Measurements from ENCODE around the gene CRYGD.

CRYGD gene

GRCh38 chr2:208130712-208131110 is 6.4 kb upstream of the CRYGD start:
- TF ChIP-seq CTCF (IDR thresholded peaks at IDR 0.05; ENCODE audit: borderline replicate concordance, control extremely low read depth, extremely low read depth, insufficient read depth, missing control alignments), result no peak
- in situ Hi-C loops (cut with MboI; ENCODE audit: low sequenced_read_pairs, unreplicated experiment), result no loop called here
- no peak for DNase-seq (ENCODE audit: low spot score)

GRCh38 chr2:208129744-208130711 is 5.7 kb upstream of the CRYGD start, which contains the start of gene CRYGC:
Gene CRYGC, minus strand, starts transcription at chr2:208129828. Its CDS starts 36 bp downstream, at chr2:208129792.
- DNase-seq (ENCODE audit: low spot score), result no peak
- in situ Hi-C loops (cut with MboI; ENCODE audit: low sequenced_read_pairs, unreplicated experiment), result no loop called here
- TF ChIP-seq CTCF (IDR thresholded peaks at IDR 0.05; ENCODE audit: borderline replicate concordance, control extremely low read depth, extremely low read depth, insufficient read depth, missing control alignments), result no peak

- DNase-seq (ENCODE audit: low spot score), result no peak
- in situ Hi-C loops (cut with MboI; ENCODE audit: low sequenced_read_pairs, unreplicated experiment), result no loop called here
- no peak for TF ChIP-seq CTCF (IDR thresholded peaks at IDR 0.05; ENCODE audit: borderline replicate concordance, control extremely low read depth, extremely low read depth, insufficient read depth, missing control alignments)
Measured at GRCh38 chr2:208128136-208128535, 3.8 kb upstream of the CRYGD start.

GRCh38 chr2:208127090-208127489 is 2.8 kb upstream of the CRYGD start:
- no peak for TF ChIP-seq CTCF (IDR thresholded peaks at IDR 0.05; ENCODE audit: borderline replicate concordance, control extremely low read depth, extremely low read depth, insufficient read depth, missing control alignments)
- in situ Hi-C loops (cut with MboI; ENCODE audit: low sequenced_read_pairs, unreplicated experiment), result no loop called here
- DNase-seq (ENCODE audit: low spot score), result no peak

GRCh38 chr2:208125251-208125650 is 927 bp upstream of the CRYGD start:
- no peak for TF ChIP-seq CTCF (IDR thresholded peaks at IDR 0.05; ENCODE audit: borderline replicate concordance, control extremely low read depth, extremely low read depth, insufficient read depth, missing control alignments)
- in situ Hi-C loops (cut with MboI; ENCODE audit: low sequenced_read_pairs, unreplicated experiment), result no loop called here
- no peak for DNase-seq (ENCODE audit: low spot score)

GRCh38 chr2:208122248-208122647 is 2.1 kb downstream of the CRYGD start:
- no peak for DNase-seq (ENCODE audit: low spot score)
- TF ChIP-seq CTCF (IDR thresholded peaks at IDR 0.05; ENCODE audit: borderline replicate concordance, control extremely low read depth, extremely low read depth, insufficient read depth, missing control alignments), result no peak
- in situ Hi-C loops (cut with MboI; ENCODE audit: low sequenced_read_pairs, unreplicated experiment), result no loop called here

All from GM13976 (cell line).